Placental pericyte (primary cell): ENCODE measurements around the gene LMNB1. TPM values are rescaled to one million over a fixed set of nuclear protein-coding genes. Genes with fewer than 3 reads are reported as not detected.

Experiments used
- small RNA-seq: library from RNA; depleted of rRNA; stranded (forward); fragments of <200 nt; gene quantifications from one replicate; pipeline ENCODE3, GENCODE V24; 2012; ENCODE audit warnings: low replicate concordance
- total RNA-seq: library from RNA; depleted of rRNA; stranded (reverse); fragments of >200 nt; gene quantifications from 2 replicates; pipeline ENCODE4 v1.2.3, GENCODE V29; 2012

LMNB1 gene
- total RNA-seq = 7.9 and 79.7 TPM in 2 replicates

GRCh38 chr5:126776499-126777256 lies at the start of gene LMNB1:
TSS of gene LMNB1 (plus strand) at chr5:126777136. CDS start at chr5:126777509, 373 bp downstream.

Small RNAs within 50 kb of the gene (small RNA-seq; reads per million reads assigned to genes)
- gene RNU6-752P = not detected

Other genes starting within 250 kb of the LMNB1 start
- 18.6 and 20.8 TPM in 2 replicates for gene ALDH7A1, start 181.9 kb upstream of the LMNB1 start, total RNA-seq
- 51.0 and 63.7 TPM in 2 replicates for gene PHAX, start 176.2 kb upstream of the LMNB1 start, total RNA-seq